A549 treated with AZD9567 at 1 μM for 4 hours (cell line): ENCODE results near the gene MBD2. TPM values are rescaled to one million over a fixed set of nuclear protein-coding genes. Genes with fewer than 3 reads are reported as not detected.

Experiments
- total RNA-seq: library from RNA; stranded (reverse); fragments of 200-300 nt; extraction: Qiagen RNA extraction; gene quantifications from 5 replicates; pipeline ENCODE4 v1.2.3, GENCODE V29; 2022; ENCODE audit not compliant: insufficient read depth

Gene MBD2, protein sequence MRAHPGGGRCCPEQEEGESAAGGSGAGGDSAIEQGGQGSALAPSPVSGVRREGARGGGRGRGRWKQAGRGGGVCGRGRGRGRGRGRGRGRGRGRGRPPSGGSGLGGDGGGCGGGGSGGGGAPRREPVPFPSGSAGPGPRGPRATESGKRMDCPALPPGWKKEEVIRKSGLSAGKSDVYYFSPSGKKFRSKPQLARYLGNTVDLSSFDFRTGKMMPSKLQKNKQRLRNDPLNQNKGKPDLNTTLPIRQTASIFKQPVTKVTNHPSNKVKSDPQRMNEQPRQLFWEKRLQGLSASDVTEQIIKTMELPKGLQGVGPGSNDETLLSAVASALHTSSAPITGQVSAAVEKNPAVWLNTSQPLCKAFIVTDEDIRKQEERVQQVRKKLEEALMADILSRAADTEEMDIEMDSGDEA
- total RNA-seq: 38.2 to 61.5 TPM (median 56.3 TPM) in 5 replicates

GRCh38 chr18:54224379-54225014, at the start of gene MBD2:
TSS of gene MBD2 (minus strand) at chr18:54224669. CDS start at chr18:54224559, 110 bp downstream.

Other genes starting within 250 kb of the MBD2 start
- 6.7 to 12.2 TPM (median 9.0 TPM) in 5 replicates for gene POLI, start 44.8 kb upstream of the MBD2 start, total RNA-seq
- gene STARD6, start 133.2 kb upstream of the MBD2 start, total RNA-seq: not detected in 5 replicates
- 2.0 to 7.2 TPM (median 3.3 TPM) in 5 replicates for gene C18orf54, start 133.2 kb upstream of the MBD2 start, total RNA-seq